DMS 273 treated with DMSO at 0.1 percent for 48 hours (cell line): ENCODE data around the gene GMDS.
A peak's percentile ranks its signal among the peaks of the same experiment; 100 is the strongest.
"Not testable (repeated sequence)": the region's sequence is repeated elsewhere in the genome, so short reads cannot be mapped to it uniquely, and the experiment has no call there.

Experiments
- DNase-seq: peaks from one replicate; lab custom pipeline; 2025; lab: John Stamatoyannopoulos, UW

The GMDS gene

GRCh38 chr6:1679688-1680068 is 565.7 kb downstream of the GMDS start:
- DNase-seq: no peak

- DNase-seq: peak; percentile 23
Measured at GRCh38 chr6:1679031-1679687, 566.2 kb downstream of the GMDS start.

- DNase-seq: no peak
Measured at GRCh38 chr6:1678201-1678600, 567.2 kb downstream of the GMDS start.

- no peak for DNase-seq
Measured at GRCh38 chr6:1672379-1672778, 573.0 kb downstream of the GMDS start.

GRCh38 chr6:1670711-1671462 is 574.5 kb downstream of the GMDS start:
- no peak for DNase-seq

- DNase-seq: no peak
Measured at GRCh38 chr6:1669996-1670395, 575.4 kb downstream of the GMDS start.

GRCh38 chr6:1668456-1668855 is 576.9 kb downstream of the GMDS start:
- not testable (repeated sequence) for DNase-seq

- DNase-seq: no peak
Measured at GRCh38 chr6:1667805-1668175, 577.6 kb downstream of the GMDS start.

- no peak for DNase-seq
Measured at GRCh38 chr6:1667012-1667804, 578.2 kb downstream of the GMDS start.

- no peak for DNase-seq
Measured at GRCh38 chr6:1665214-1665613, 580.2 kb downstream of the GMDS start.

- no peak for DNase-seq
Measured at GRCh38 chr6:1664329-1664728, 581.1 kb downstream of the GMDS start.

- DNase-seq: no peak
Measured at GRCh38 chr6:1663511-1663910, 581.9 kb downstream of the GMDS start.

GRCh38 chr6:1662534-1662933 is 582.9 kb downstream of the GMDS start:
- DNase-seq: no peak

- DNase-seq: no peak
Measured at GRCh38 chr6:1659816-1660215, 585.6 kb downstream of the GMDS start.

- DNase-seq: no peak
Measured at GRCh38 chr6:1658212-1659005, 587.0 kb downstream of the GMDS start.

- no peak for DNase-seq
Measured at GRCh38 chr6:1657771-1658165, 587.6 kb downstream of the GMDS start.

- no peak for DNase-seq
Measured at GRCh38 chr6:1657116-1657770, 588.2 kb downstream of the GMDS start.

- no peak for DNase-seq
Measured at GRCh38 chr6:1654054-1654453, 591.4 kb downstream of the GMDS start.

- no peak for DNase-seq
Measured at GRCh38 chr6:1652842-1653241, 592.6 kb downstream of the GMDS start.

- DNase-seq: no peak
Measured at GRCh38 chr6:1651362-1651761, 594.0 kb downstream of the GMDS start.

- DNase-seq: no peak
Measured at GRCh38 chr6:1645466-1646185, 599.8 kb downstream of the GMDS start.
